Measurements from ENCODE around the gene CHAC1.
A peak's percentile ranks its signal among the peaks of the same experiment; 100 is the strongest.

The CHAC1 gene

GRCh38 chr15:40990789-40991188 is 37.5 kb downstream of the CHAC1 start:
- Mint-ChIP-seq H3K27me3 (no peaks in the 10 kb centered on the region), H3K27ac (peak overlapping the region; percentile 79), H3K4me1 (peaks cover 26% of the 10 kb centered on the region), H3K9me3 (no peaks in the 10 kb centered on the region), H3K4me3 (no peak overlapping the region), H3K36me3 (ENCODE audit: low read depth) (peaks cover 58% of the 10 kb centered on the region)
- ATAC-seq (peak; percentile 77), DNase-seq (peak; percentile 12)

- Mint-ChIP-seq H3K27me3 (no peaks in the 10 kb centered on the region), H3K4me3 (no peak overlapping the region), H3K36me3 (ENCODE audit: low read depth) (peaks cover 60% of the 10 kb centered on the region), H3K9me3 (no peaks in the 10 kb centered on the region), H3K4me1 (peaks cover 26% of the 10 kb centered on the region), H3K27ac (peak overlapping the region; percentile 79)
- ATAC-seq (no peak), DNase-seq (no peak)
Measured at GRCh38 chr15:40991355-40991754, 38.1 kb downstream of the CHAC1 start.

GRCh38 chr15:40992241-40992741 is 39.0 kb downstream of the CHAC1 start:
- no peak for ATAC-seq
- H3K27me3 Mint-ChIP-seq: no peaks in the 10 kb centered on the region
- peaks cover 56% of the 10 kb centered on the region for H3K36me3 Mint-ChIP-seq (ENCODE audit: low read depth)
- H3K27ac Mint-ChIP-seq: no peak overlapping the region
- H3K4me1 Mint-ChIP-seq: peaks cover 26% of the 10 kb centered on the region
- DNase-seq: no peak
- H3K9me3 Mint-ChIP-seq: no peaks in the 10 kb centered on the region
- no peak overlapping the region for H3K4me3 Mint-ChIP-seq

- H3K27ac Mint-ChIP-seq: no peak overlapping the region
- H3K4me3 Mint-ChIP-seq: no peak overlapping the region
- no peaks in the 10 kb centered on the region for H3K27me3 Mint-ChIP-seq
- H3K4me1 Mint-ChIP-seq: peaks cover 26% of the 10 kb centered on the region
- no peak for DNase-seq
- H3K36me3 Mint-ChIP-seq (ENCODE audit: low read depth): peaks cover 56% of the 10 kb centered on the region
- H3K9me3 Mint-ChIP-seq: no peaks in the 10 kb centered on the region
- ATAC-seq: no peak
Measured at GRCh38 chr15:40992825-40993224, 39.6 kb downstream of the CHAC1 start.

- peak; percentile 60 for ATAC-seq
- Mint-ChIP-seq H3K4me3 (no peak overlapping the region), H3K27ac (no peak overlapping the region), H3K27me3 (no peaks in the 10 kb centered on the region), H3K9me3 (no peaks in the 10 kb centered on the region), H3K4me1 (peaks cover 16% of the 10 kb centered on the region), H3K36me3 (ENCODE audit: low read depth) (peaks cover 42% of the 10 kb centered on the region)
- DNase-seq: no peak
Measured at GRCh38 chr15:40995656-40996055, 42.4 kb downstream of the CHAC1 start.

GRCh38 chr15:40999190-40999589 is 45.9 kb downstream of the CHAC1 start:
- peaks cover 40% of the 10 kb centered on the region for H3K36me3 Mint-ChIP-seq (ENCODE audit: low read depth)

GRCh38 chr15:41001524-41002214 is 48.4 kb downstream of the CHAC1 start:
- H3K27ac Mint-ChIP-seq: no peak overlapping the region

More at GRCh38 chr15:40999190-40999589, 45.9 kb downstream of the CHAC1 start:
- ATAC-seq (no peak), DNase-seq (no peak)
- H3K9me3 Mint-ChIP-seq: no peaks in the 10 kb centered on the region
- no peak overlapping the region for H3K4me3 Mint-ChIP-seq
- H3K27ac Mint-ChIP-seq: no peak overlapping the region
- no peaks in the 10 kb centered on the region for H3K27me3 Mint-ChIP-seq
- no peaks in the 10 kb centered on the region for H3K4me1 Mint-ChIP-seq

GRCh38 chr15:41004490-41004889 is 51.2 kb downstream of the CHAC1 start:
- Mint-ChIP-seq H3K27me3 (no peaks in the 10 kb centered on the region), H3K27ac (no peak overlapping the region), H3K4me3 (no peak overlapping the region), H3K9me3 (no peaks in the 10 kb centered on the region), H3K36me3 (ENCODE audit: low read depth) (peaks cover 41% of the 10 kb centered on the region), H3K4me1 (no peaks in the 10 kb centered on the region)
- ATAC-seq (no peak), DNase-seq (no peak)

More at GRCh38 chr15:41001524-41002214, 48.4 kb downstream of the CHAC1 start:
- peaks cover 44% of the 10 kb centered on the region for H3K36me3 Mint-ChIP-seq (ENCODE audit: low read depth)
- H3K27me3 Mint-ChIP-seq: no peaks in the 10 kb centered on the region
- ATAC-seq (no peak), DNase-seq (no peak)
- H3K4me1 Mint-ChIP-seq: no peaks in the 10 kb centered on the region
- H3K4me3 Mint-ChIP-seq: no peak overlapping the region
- no peaks in the 10 kb centered on the region for H3K9me3 Mint-ChIP-seq

All from activated naive CD8-positive, alpha-beta T cell treated with anti-CD3 and anti-CD28 coated beads, Interleukin-2, amount 50 U/mL, for 24 hours (primary cell).